Keratinocyte (primary cell): ENCODE data around the gene FRY.

ENCODE experiments used
- EZH2 ChIP-seq: IDR thresholded peaks from one replicate; pipeline ENCODE4 v1.6.1; 2012; ENCODE audit warnings: inconsistent platforms, mild to moderate bottlenecking, low read length, moderate library complexity
- TF ChIP-seq, protein P1 (sequence below), 3 experiments: IDR thresholded peaks in 1 of 3; conservative IDR thresholded peaks in 1 of 3; optimal IDR thresholded peaks in 1 of 3; 2 replicates in 2 of 3; 3 replicates in 1 of 3; pipeline versions ENCODE3 to v1.5.1; 2011; ENCODE audit warnings: low read length in 3 of 3, mild to moderate bottlenecking in 3 of 3, moderate library complexity in 2 of 3, control low read depth in 1 of 3, inconsistent platforms in 1 of 3; ENCODE audit not compliant: insufficient read depth in 2 of 3; ENCODE audit errors: extremely low read depth in 1 of 3

DNA sequence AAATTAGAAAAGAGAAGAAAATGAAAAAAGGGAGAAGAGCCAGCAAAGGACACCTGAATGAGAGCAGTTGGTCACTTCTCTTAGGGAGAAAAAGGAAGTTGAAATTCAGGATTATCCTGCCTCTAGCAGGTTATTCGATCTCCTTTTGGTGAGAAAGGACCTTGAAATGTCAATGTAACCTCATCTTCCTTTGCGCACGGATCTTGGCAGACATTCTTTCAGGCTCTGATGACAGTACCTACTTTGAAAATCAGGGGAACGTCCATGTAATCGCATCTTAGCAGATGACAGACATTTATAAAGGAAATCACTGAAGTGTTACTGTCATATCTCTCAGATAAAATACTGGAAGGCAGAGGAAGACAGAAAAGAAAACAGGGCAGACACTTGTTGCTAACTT, 36.7 kb downstream of the FRY start:
- no peak for TF ChIP-seq EZH2
- TF ChIP-seq, protein P1, sequence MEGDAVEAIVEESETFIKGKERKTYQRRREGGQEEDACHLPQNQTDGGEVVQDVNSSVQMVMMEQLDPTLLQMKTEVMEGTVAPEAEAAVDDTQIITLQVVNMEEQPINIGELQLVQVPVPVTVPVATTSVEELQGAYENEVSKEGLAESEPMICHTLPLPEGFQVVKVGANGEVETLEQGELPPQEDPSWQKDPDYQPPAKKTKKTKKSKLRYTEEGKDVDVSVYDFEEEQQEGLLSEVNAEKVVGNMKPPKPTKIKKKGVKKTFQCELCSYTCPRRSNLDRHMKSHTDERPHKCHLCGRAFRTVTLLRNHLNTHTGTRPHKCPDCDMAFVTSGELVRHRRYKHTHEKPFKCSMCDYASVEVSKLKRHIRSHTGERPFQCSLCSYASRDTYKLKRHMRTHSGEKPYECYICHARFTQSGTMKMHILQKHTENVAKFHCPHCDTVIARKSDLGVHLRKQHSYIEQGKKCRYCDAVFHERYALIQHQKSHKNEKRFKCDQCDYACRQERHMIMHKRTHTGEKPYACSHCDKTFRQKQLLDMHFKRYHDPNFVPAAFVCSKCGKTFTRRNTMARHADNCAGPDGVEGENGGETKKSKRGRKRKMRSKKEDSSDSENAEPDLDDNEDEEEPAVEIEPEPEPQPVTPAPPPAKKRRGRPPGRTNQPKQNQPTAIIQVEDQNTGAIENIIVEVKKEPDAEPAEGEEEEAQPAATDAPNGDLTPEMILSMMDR (optimal IDR thresholded peaks at IDR 0.05 in 1 of 3, IDR thresholded peaks at IDR 0.05 in 1 of 3, conservative IDR thresholded peaks at IDR 0.05 in 1 of 3; ENCODE audit: extremely low read depth in 1 of 3, insufficient read depth in 2 of 3, low read length in 3 of 3), result no peak
